Measurements from ENCODE around the gene PPP1R1C.

DNA sequence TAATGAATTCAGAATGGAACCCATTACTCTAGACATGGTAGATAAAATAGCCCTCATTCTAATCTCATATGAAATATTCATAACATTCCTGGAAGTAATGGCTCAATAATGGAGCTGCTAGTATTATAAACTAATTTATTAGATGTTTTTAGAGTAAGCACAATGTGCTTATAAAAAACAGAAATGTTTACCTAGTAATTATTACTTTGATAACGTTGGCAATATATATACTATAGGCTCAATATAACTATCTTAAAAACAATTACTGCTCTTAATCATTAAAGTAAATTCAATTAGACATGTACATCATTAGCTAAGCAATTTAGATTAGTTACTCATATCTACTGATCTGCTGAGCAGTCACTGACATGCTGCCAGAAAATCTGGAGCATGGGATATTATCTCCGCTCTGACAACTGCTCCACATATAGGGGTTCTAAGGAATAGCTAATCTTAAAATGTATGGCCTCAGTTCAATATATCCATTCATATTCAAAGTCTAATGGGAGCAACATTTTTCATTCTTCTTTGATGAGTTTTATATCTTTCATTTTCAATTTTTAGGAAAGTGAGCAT, 19.4 kb downstream of the PPP1R1C start:
- TF ChIP-seq, protein P1, sequence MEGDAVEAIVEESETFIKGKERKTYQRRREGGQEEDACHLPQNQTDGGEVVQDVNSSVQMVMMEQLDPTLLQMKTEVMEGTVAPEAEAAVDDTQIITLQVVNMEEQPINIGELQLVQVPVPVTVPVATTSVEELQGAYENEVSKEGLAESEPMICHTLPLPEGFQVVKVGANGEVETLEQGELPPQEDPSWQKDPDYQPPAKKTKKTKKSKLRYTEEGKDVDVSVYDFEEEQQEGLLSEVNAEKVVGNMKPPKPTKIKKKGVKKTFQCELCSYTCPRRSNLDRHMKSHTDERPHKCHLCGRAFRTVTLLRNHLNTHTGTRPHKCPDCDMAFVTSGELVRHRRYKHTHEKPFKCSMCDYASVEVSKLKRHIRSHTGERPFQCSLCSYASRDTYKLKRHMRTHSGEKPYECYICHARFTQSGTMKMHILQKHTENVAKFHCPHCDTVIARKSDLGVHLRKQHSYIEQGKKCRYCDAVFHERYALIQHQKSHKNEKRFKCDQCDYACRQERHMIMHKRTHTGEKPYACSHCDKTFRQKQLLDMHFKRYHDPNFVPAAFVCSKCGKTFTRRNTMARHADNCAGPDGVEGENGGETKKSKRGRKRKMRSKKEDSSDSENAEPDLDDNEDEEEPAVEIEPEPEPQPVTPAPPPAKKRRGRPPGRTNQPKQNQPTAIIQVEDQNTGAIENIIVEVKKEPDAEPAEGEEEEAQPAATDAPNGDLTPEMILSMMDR (conservative IDR thresholded peaks at IDR 0.05 in 1 of 2, IDR thresholded peaks at IDR 0.05 in 1 of 2; ENCODE audit: extremely low read depth in 1 of 2, insufficient read depth in 1 of 2, low read depth in 1 of 2, low read length in 2 of 2), result no peak
- TF ChIP-seq EZH2 (IDR thresholded peaks at IDR 0.05; ENCODE audit: borderline replicate concordance, low read length), result no peak

All from mammary epithelial cell (primary cell).